ENCODE measurements around the gene SIL1.
"Not testable (repeated sequence)": the region's sequence is repeated elsewhere in the genome, so short reads cannot be mapped to it uniquely, and the experiment has no call there.

Gene SIL1

GRCh38 chr5:139137697-139138096, 60.5 kb downstream of the SIL1 start:
- no peak for DNase-seq

GRCh38 chr5:139134906-139135305, 63.3 kb downstream of the SIL1 start:
- DNase-seq: no peak

GRCh38 chr5:139133282-139133681, 64.9 kb downstream of the SIL1 start:
- DNase-seq: no peak

- no peak for DNase-seq
Measured at GRCh38 chr5:139132515-139132914, 65.7 kb downstream of the SIL1 start.

- no peak for DNase-seq
Measured at GRCh38 chr5:139131921-139132432, 66.2 kb downstream of the SIL1 start.

GRCh38 chr5:139131465-139131864, 66.7 kb downstream of the SIL1 start:
- DNase-seq: no peak

GRCh38 chr5:139131062-139131461, 67.1 kb downstream of the SIL1 start:
- no peak for DNase-seq

- no peak for DNase-seq
Measured at GRCh38 chr5:139130214-139130613, 68.0 kb downstream of the SIL1 start.

- no peak for DNase-seq
Measured at GRCh38 chr5:139126711-139127111, 71.5 kb downstream of the SIL1 start.

- DNase-seq: no peak
Measured at GRCh38 chr5:139125991-139126390, 72.2 kb downstream of the SIL1 start.

GRCh38 chr5:139124774-139125520, 73.2 kb downstream of the SIL1 start:
- DNase-seq: no peak

GRCh38 chr5:139121120-139121519, 77.0 kb downstream of the SIL1 start:
- no peak for DNase-seq

GRCh38 chr5:139120521-139120920, 77.6 kb downstream of the SIL1 start:
- no peak for DNase-seq

- DNase-seq: no peak
Measured at GRCh38 chr5:139118804-139119203, 79.4 kb downstream of the SIL1 start.

- DNase-seq: no peak
Measured at GRCh38 chr5:139117342-139117884, 80.8 kb downstream of the SIL1 start.

- DNase-seq: no peak
Measured at GRCh38 chr5:139116100-139116655, 82.0 kb downstream of the SIL1 start.

- DNase-seq: no peak
Measured at GRCh38 chr5:139113892-139114291, 84.3 kb downstream of the SIL1 start.

GRCh38 chr5:139112362-139112761, 85.8 kb downstream of the SIL1 start:
- DNase-seq: not testable (repeated sequence)

GRCh38 chr5:139110526-139111168, 87.5 kb downstream of the SIL1 start:
- DNase-seq: no peak

GRCh38 chr5:139108063-139108824, 89.9 kb downstream of the SIL1 start:
- DNase-seq: no peak

- no peak for DNase-seq
Measured at GRCh38 chr5:139105621-139106071, 92.5 kb downstream of the SIL1 start.

GRCh38 chr5:139104577-139105276, 93.4 kb downstream of the SIL1 start:
- no peak for DNase-seq
